ENCODE measurements around the gene GRM4.

GRM4 gene

DNA sequence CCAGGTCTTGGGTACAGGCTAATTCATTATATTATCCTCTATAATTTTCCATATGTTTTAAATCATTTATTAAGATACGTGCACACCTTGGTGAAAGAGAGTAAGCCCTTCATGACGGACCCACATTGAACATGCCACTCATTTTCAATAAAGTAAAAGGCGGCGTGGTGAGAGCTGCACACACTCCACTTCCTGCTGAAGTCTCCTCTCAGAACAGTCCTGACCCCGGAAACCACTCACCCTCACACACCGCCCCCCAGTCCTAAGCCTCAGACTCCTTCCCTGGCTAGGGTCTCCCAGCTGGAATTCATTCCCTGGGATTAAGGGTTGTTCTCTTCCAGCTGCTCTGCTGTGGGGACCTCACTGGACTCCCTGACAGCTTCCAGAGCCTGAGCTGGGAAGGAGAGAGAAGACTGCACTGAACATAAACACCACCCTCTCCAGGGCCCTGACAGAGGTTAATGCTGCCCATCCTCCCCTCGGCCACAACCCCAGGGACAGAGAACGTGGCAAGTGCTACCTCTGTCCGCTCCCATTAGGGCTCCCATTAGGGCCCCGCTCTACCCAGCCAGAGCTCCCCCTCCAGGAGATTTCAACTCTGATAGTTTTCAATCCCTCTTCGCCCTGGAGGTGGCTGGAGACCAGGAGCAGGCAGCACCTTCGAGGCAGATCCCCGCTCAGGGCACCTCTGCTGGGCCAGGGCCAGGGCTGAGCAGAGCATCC is 24.8 kb downstream of the GRM4 start:
- no peak for DNase-seq (ENCODE audit: low spot score in 2 of 2)
- Histone ChIP-seq H3K9me3 (no peaks in the 10 kb centered on the region), H3K27me3 (ENCODE audit: low read depth) (peaks cover 17% of the 10 kb centered on the region), H3K36me3 (replicated peaks) (no peaks in the 10 kb centered on the region), H3K4me1 (no peaks in the 10 kb centered on the region), H3K4me3 (no peak overlapping the region)
- in situ Hi-C loops (cut with MboI; ENCODE audit: low sequenced_read_pairs) = no loop called here

DNA sequence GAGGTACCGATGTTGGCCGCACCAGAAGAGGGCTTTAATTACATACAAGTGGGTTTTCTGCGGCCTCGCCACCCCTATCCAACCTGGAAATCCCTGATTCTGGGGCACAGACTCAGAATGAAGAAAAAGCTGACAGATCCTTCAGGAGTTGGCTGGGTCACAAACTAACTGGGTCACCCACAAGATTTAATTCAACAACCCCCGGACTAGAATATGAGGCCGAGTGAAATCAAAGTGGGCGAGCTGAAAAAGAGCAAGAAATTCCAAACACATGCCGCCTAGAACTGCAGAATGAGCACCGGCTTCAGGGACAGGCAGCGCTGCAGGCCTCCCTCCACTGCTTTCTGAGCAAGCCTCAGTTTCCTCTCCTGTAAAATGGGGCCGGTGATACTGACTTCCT is 30.0 kb downstream of the GRM4 start:
- Histone ChIP-seq H3K9me3 (no peaks in the 10 kb centered on the region), H3K36me3 (replicated peaks) (no peaks in the 10 kb centered on the region), H3K4me3 (no peak overlapping the region), H3K4me1 (no peaks in the 10 kb centered on the region), H3K27me3 (ENCODE audit: low read depth) (peaks cover 32% of the 10 kb centered on the region)
- no peak for DNase-seq (ENCODE audit: low spot score in 2 of 2)
- in situ Hi-C loops (cut with MboI; ENCODE audit: low sequenced_read_pairs) = no loop called here

DNA sequence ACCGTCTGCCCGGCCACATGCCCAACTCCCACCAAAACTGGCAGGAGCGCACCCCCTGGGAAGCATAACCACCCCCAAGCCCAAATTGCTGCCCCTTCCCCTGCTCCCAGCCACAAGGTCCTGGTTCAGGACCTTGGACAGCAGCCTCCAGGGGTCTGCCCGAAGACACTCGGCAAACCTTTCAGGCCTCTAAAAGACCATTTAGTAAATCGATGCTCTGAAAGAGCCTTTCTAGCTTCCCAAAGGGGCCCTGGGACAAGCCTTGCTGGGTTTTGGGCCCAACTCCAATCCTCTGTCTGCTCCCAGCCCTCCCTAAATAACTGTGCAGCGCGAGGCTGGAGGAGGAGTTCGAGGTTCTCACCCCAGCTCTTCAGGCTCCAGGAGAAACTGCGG is 30.5 kb downstream of the GRM4 start:
- Histone ChIP-seq H3K36me3 (replicated peaks) (no peaks in the 10 kb centered on the region), H3K4me3 (no peak overlapping the region), H3K4me1 (no peaks in the 10 kb centered on the region), H3K9me3 (no peaks in the 10 kb centered on the region), H3K27me3 (ENCODE audit: low read depth) (peaks cover 32% of the 10 kb centered on the region)
- in situ Hi-C loops (cut with MboI; ENCODE audit: low sequenced_read_pairs) = no loop called here
- DNase-seq (ENCODE audit: low spot score in 2 of 2) = peak in 1 of 2 experiments; percentile 70

DNA sequence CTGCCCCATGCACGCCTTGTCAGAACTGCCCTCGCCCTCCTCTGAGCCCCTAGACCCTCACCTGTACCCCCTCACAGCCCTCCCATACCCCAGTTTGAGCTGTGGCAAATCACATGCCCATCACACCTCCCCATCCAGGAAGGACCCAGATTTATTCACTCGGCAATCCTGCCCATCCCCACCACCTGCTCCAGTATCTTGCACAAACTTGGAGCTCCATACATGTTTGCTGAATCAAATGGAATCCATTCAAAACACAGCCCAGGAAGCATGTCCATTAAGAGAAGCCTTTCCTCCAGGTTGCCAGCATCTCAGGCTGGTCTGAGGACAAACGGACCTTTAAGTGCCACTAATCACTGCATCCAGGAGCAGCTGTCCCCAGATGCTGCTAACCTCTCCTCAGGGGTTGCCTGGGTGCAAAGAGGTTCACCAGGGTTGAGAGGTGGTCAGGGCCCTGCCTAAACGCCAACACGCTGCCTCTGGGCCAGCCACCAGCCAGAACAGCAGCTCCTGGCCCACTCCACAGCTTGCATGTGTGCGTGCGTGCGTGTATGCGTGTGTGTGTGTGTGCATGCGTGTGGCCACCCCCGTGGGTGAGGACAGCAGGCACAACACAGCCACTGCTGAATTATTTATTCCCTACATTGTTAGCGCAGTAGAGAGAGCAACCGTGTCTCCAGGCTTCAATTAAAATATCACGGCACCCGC is 31.0 kb downstream of the GRM4 start:
- in situ Hi-C loops (cut with MboI; ENCODE audit: low sequenced_read_pairs) = no loop called here
- Histone ChIP-seq H3K4me3 (no peak overlapping the region), H3K27me3 (ENCODE audit: low read depth) (peaks cover 32% of the 10 kb centered on the region), H3K9me3 (no peaks in the 10 kb centered on the region), H3K4me1 (no peaks in the 10 kb centered on the region), H3K36me3 (replicated peaks) (no peaks in the 10 kb centered on the region)
- DNase-seq (ENCODE audit: low spot score in 2 of 2) = no peak

DNA sequence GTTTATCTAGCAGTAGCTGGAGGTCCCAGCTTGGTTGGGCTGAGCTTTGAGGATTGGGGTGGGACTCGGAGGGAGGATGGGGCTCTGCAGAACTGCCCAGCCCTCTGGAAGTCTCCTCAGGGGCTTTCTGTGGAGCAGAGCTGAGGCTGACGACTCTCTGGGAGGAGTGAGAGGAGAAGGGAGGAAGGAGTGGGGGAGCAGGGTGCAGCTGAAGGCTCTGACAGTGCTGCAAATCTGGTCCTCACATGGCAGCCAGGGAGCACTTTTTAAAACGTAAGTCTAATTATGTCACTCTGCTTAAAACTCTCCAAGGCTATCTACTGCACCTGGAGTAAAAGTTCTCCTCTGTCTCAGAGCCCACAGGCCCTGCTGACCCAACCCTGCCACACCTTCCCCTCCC is 32.4 kb downstream of the GRM4 start:
- H3K36me3 ChIP-seq (replicated peaks) = no peaks in the 10 kb centered on the region
- no peak overlapping the region for H3K4me3 ChIP-seq
- peaks cover 28% of the 10 kb centered on the region for H3K27me3 ChIP-seq (ENCODE audit: low read depth)
- in situ Hi-C loops (cut with MboI; ENCODE audit: low sequenced_read_pairs) = no loop called here
- H3K4me1 ChIP-seq = no peaks in the 10 kb centered on the region
- no peaks in the 10 kb centered on the region for H3K9me3 ChIP-seq
- DNase-seq (ENCODE audit: low spot score in 2 of 2) = no peak

DNA sequence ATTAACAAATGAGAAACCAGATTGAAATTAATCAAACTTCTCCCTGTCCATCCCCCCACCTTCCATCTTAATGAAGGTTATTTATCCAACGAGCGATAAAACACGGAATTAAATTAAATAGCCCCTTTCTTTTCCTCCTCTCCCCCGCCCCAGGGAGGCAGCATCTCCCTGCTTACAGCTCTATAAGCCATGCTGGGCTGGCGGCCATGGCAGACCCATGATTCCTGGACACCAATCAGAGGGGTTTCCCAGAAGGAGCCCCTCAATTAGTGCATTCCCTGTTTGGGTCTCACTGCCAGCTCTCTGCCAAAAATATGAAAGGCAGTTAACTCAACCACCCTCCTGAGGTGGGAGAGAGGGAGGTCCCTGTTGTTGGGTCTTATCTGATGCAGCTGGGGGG is 33.8 kb downstream of the GRM4 start:
- Histone ChIP-seq H3K27me3 (ENCODE audit: low read depth) (peaks cover 22% of the 10 kb centered on the region), H3K4me1 (no peaks in the 10 kb centered on the region), H3K9me3 (no peaks in the 10 kb centered on the region), H3K36me3 (replicated peaks) (no peaks in the 10 kb centered on the region), H3K4me3 (no peak overlapping the region)
- no peak for DNase-seq (ENCODE audit: low spot score in 2 of 2)
- in situ Hi-C loops (cut with MboI; ENCODE audit: low sequenced_read_pairs) = no loop called here

DNA sequence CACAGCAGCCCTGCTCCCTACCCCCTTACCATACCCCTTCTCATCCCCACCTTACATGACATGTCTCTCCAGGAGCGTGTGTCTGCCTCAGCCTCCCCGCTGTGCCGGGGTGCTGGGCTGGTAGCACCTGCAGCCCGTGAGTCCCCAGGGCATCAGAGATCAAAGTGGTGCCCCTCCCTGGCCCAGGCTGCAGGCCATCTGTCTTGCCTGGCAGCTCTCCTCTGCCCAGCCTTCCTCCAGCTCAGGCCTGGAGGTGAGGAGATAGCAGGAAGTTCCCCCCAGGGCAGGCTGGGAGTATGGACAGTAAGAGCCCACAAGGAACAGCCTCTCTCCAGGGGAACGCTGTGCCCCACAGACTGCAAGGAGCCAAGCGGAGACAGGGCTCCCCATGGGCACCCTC is 35.3 kb downstream of the GRM4 start:
- no peaks in the 10 kb centered on the region for H3K36me3 ChIP-seq (replicated peaks)
- no peak overlapping the region for H3K4me3 ChIP-seq
- in situ Hi-C loops (cut with MboI; ENCODE audit: low sequenced_read_pairs) = no loop called here
- DNase-seq (ENCODE audit: low spot score in 2 of 2) = no peak
- H3K4me1 ChIP-seq = no peaks in the 10 kb centered on the region
- H3K9me3 ChIP-seq = no peaks in the 10 kb centered on the region
- peaks cover 15% of the 10 kb centered on the region for H3K27me3 ChIP-seq (ENCODE audit: low read depth)

DNA sequence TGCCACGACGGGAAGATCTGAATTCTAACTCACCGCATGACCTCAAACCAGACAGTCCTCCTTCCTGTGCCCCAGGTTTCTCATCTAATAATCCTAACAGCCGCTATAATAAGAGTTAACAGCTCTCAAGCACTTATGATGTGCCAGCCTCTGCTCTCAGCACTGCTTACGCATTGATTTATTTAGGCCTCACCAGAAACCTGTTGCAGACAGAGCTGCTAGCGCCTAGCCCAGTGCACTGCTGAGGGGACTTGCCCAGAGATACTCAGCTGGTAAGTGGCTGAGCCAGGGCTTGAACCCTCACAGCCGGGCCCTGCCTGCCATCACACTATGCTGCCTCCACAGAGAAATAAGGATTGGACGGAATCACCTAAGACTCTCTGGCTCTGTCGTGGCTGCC is 37.7 kb downstream of the GRM4 start:
- Histone ChIP-seq H3K36me3 (replicated peaks) (no peaks in the 10 kb centered on the region), H3K27me3 (ENCODE audit: low read depth) (peaks cover 14% of the 10 kb centered on the region), H3K9me3 (no peaks in the 10 kb centered on the region), H3K4me1 (no peaks in the 10 kb centered on the region), H3K4me3 (no peak overlapping the region)
- in situ Hi-C loops (cut with MboI; ENCODE audit: low sequenced_read_pairs) = no loop called here
- no peak for DNase-seq (ENCODE audit: low spot score in 2 of 2)

DNA sequence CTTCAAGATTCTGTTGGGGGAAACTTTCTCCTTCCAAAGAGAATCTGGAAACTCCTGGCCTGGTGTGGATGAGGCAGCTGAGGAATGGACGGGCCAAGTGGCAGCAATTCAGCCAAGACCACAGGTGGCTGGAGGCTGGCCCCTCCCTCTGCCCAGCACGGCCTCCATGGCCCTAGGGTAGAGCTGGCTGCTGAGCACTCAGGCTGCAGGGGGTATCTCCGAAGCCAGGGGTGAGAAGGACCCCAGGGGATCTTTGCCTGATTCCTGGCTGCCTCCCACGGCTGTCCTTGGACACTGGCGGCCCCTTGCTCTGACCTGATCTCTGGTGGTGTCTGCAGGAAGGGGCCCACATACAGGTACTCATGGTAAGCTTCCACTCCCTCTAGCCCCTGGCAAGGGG is 39.0 kb downstream of the GRM4 start:
- Histone ChIP-seq H3K4me1 (no peaks in the 10 kb centered on the region), H3K27me3 (ENCODE audit: low read depth) (peaks cover 5% of the 10 kb centered on the region; the same call in 1 of the 2 replicates), H3K4me3 (no peak overlapping the region), H3K36me3 (replicated peaks) (no peaks in the 10 kb centered on the region), H3K9me3 (no peaks in the 10 kb centered on the region)
- DNase-seq (ENCODE audit: low spot score in 2 of 2) = no peak
- in situ Hi-C loops (cut with MboI; ENCODE audit: low sequenced_read_pairs) = no loop called here

DNA sequence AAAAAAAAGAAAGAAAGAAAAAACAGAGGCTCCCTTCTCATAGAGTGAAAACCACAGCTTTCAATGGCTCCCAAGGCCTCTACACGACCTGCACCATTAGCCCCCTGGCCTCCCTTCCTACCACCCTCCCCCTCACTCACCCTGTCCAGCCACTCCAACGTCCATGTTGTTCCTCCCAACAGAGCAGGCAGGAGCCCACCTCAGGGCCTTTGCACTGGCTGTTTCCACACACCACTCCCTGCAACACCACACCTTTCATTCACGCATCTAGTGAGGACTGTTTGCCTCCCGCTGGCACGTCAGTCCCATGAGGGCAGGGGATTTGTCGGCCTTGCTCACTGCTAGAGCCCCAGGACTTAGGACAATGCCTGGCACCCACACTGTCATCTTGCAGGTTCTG is 39.5 kb downstream of the GRM4 start:
- H3K4me3 ChIP-seq = no peak overlapping the region
- no peaks in the 10 kb centered on the region for H3K4me1 ChIP-seq
- in situ Hi-C loops (cut with MboI; ENCODE audit: low sequenced_read_pairs) = no loop called here
- DNase-seq (ENCODE audit: low spot score in 2 of 2) = no peak
- no peaks in the 10 kb centered on the region for H3K36me3 ChIP-seq (replicated peaks)
- no peaks in the 10 kb centered on the region for H3K27me3 ChIP-seq (ENCODE audit: low read depth)
- H3K9me3 ChIP-seq = no peaks in the 10 kb centered on the region

DNA sequence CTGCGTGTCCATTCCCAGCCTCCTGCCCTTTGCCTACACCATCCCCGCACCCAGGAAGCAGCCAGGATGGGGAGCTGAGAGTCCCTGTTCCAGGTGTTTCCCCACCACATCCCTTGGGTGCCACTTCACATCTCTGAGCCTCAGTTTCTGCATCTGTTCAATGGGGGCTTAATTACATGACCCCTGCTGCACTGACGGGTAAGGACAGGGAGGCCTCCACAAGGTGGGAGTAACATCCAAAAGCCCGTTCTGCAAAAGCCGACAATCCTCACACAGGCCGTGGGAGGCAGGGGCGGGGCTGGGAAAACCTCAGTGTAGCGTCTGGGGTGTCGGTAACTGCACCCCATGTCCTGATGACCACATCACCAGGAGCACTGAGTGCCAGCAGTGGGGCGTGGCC is 41.3 kb downstream of the GRM4 start:
- in situ Hi-C loops (cut with MboI; ENCODE audit: low sequenced_read_pairs) = no loop called here
- Histone ChIP-seq H3K9me3 (no peaks in the 10 kb centered on the region), H3K36me3 (replicated peaks) (no peaks in the 10 kb centered on the region), H3K27me3 (ENCODE audit: low read depth) (no peaks in the 10 kb centered on the region), H3K4me1 (no peaks in the 10 kb centered on the region), H3K4me3 (no peak overlapping the region)
- no peak for DNase-seq (ENCODE audit: low spot score in 2 of 2)

DNA sequence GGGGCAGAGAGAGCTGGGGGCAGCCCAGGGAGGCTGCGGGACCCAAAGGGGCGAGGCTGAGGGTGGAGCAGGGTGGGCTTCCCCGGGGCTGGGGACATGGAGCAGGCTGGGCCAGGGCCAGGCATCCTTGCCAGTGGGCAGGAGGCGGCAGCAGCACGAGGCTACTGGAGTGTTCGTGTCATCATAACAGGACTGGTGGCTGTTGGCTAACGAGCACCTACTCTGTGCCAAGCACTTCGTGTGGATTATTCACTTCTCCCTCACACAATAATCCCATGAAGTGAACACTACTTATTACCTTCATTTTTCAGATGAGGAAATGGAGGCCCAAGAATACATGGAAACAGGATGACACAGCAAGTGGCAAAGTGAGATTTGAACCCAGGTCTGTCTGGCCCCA is 41.7 kb downstream of the GRM4 start:
- no peak for DNase-seq (ENCODE audit: low spot score in 2 of 2)
- Histone ChIP-seq H3K4me3 (no peak overlapping the region), H3K36me3 (replicated peaks) (no peaks in the 10 kb centered on the region), H3K9me3 (no peaks in the 10 kb centered on the region), H3K4me1 (no peaks in the 10 kb centered on the region), H3K27me3 (ENCODE audit: low read depth) (no peaks in the 10 kb centered on the region)
- in situ Hi-C loops (cut with MboI; ENCODE audit: low sequenced_read_pairs) = no loop called here

DNA sequence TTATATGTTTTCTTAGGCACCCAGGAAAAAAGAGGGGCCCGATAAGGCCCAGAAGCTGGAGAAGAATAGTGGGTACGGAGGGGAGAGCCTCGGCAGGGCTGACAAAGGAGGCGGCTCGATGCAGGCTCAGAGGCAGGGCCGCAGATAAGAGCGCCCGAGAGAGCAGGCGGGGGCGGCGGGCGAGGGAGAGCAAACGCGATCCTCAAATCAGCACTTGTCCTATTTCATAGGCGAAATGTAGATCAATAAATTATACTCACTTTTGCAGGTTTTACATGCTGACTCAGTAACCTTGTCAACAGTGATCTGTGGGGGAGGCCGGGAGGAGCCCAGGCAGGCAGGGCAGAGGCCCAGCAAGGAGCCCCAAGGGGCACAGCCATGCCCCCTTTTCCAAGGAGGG is 42.6 kb downstream of the GRM4 start:
- no peaks in the 10 kb centered on the region for H3K36me3 ChIP-seq (replicated peaks)
- in situ Hi-C loops (cut with MboI; ENCODE audit: low sequenced_read_pairs) = no loop called here
- no peak for DNase-seq (ENCODE audit: low spot score in 2 of 2)
- no peak overlapping the region for H3K4me3 ChIP-seq
- no peaks in the 10 kb centered on the region for H3K9me3 ChIP-seq
- no peaks in the 10 kb centered on the region for H3K4me1 ChIP-seq
- no peaks in the 10 kb centered on the region for H3K27me3 ChIP-seq (ENCODE audit: low read depth)

DNA sequence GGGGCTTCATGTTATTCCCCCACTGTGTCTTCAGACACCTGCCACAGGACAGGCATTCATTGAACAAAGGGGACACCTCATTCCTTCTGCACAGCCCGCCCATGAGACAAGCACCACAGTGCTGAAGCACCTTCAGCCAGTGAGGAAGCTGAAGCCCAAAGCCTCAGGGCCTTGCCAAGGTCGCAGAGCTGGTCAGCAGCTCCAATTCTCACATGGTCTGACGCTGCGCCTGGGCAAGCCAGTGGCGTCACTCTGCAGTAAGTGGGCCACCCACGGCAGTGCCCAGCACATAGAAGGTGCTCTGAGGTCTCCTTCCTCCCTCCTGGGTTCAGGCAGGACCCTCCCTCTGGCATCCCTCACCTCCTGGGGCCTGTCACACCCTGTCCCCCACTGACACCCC is 43.2 kb downstream of the GRM4 start:
- Histone ChIP-seq H3K27me3 (ENCODE audit: low read depth) (no peaks in the 10 kb centered on the region), H3K4me3 (no peak overlapping the region), H3K9me3 (no peaks in the 10 kb centered on the region), H3K4me1 (no peaks in the 10 kb centered on the region), H3K36me3 (replicated peaks) (no peaks in the 10 kb centered on the region)
- in situ Hi-C loops (cut with MboI; ENCODE audit: low sequenced_read_pairs) = no loop called here
- no peak for DNase-seq (ENCODE audit: low spot score in 2 of 2)
